Stimulated activated naive CD8-positive, alpha-beta T cell treated with anti-CD3 and anti-CD28 coated beads, Interleukin-15, amount 100 ng/mL, for 72 hours (primary cell): ENCODE measurements around the gene USP3.
A peak's percentile ranks its signal among the peaks of the same experiment; 100 is the strongest.
"Not testable (repeated sequence)": the region's sequence is repeated elsewhere in the genome, so short reads cannot be mapped to it uniquely, and the experiment has no call there.

Experiments
- ATAC-seq: fragments of 150-1000 bp; cut with Tn5 transposase; 2 replicates; pipeline ENCODE4 v1.10.0; 2021; ENCODE audit warnings: mild to moderate bottlenecking, moderate library complexity
- DNase-seq, 2 donors: peaks; one replicate each; pipeline ENCODE4 v3.0.0; 2021 to 2022
- H3K27ac Mint-ChIP-seq, 2 donors: one replicate each; pipeline ENCODE4 v1.8.0; 2022; ENCODE audit warnings: mild to moderate bottlenecking in 2 of 2, mixed read lengths in 2 of 2, moderate library complexity in 2 of 2
- H3K27me3 Mint-ChIP-seq: one replicate; pipeline ENCODE4 v1.8.0; 2022; ENCODE audit warnings: mixed read lengths
- H3K4me1 Mint-ChIP-seq: one replicate; pipeline ENCODE4 v1.8.0; 2022; ENCODE audit warnings: mild to moderate bottlenecking, mixed read lengths
- H3K4me3 Mint-ChIP-seq, 2 donors: one replicate each; pipeline ENCODE4 v1.8.0; 2022; ENCODE audit warnings: mild to moderate bottlenecking in 2 of 2, mixed read lengths in 2 of 2, moderate library complexity in 1 of 2
- H3K9me3 Mint-ChIP-seq, 2 donors: one replicate each; pipeline ENCODE4 v1.8.0; 2022; ENCODE audit warnings: mixed read lengths in 2 of 2

USP3 gene

GRCh38 chr15:63512148-63512547 is 7.8 kb downstream of the USP3 start:
- Mint-ChIP-seq H3K4me3 (peak overlapping the region; percentile 69 to 73), H3K9me3 (no peaks in the 10 kb centered on the region), H3K4me1 (peaks cover 96% of the 10 kb centered on the region), H3K27ac (peak overlapping the region in 1 of 2 donors; percentile 84), H3K27me3 (no peaks in the 10 kb centered on the region)
- ATAC-seq (no peak), DNase-seq (no peak)

- Mint-ChIP-seq H3K27me3 (no peaks in the 10 kb centered on the region), H3K27ac (peak overlapping the region in 1 of 2 donors; percentile 24), H3K9me3 (no peaks in the 10 kb centered on the region), H3K4me1 (peaks cover 94% of the 10 kb centered on the region), H3K4me3 (peak overlapping the region in 1 of 2 donors; percentile 34)
- ATAC-seq, result no peak
- no peak for DNase-seq
Measured at GRCh38 chr15:63513271-63513670, 8.9 kb downstream of the USP3 start.

GRCh38 chr15:63513728-63514127 is 9.3 kb downstream of the USP3 start:
- Mint-ChIP-seq H3K4me3 (no peak overlapping the region), H3K27ac (no peak overlapping the region), H3K4me1 (peaks cover 94% of the 10 kb centered on the region), H3K9me3 (no peaks in the 10 kb centered on the region), H3K27me3 (no peaks in the 10 kb centered on the region)
- ATAC-seq (no peak), DNase-seq (no peak)

DNA sequence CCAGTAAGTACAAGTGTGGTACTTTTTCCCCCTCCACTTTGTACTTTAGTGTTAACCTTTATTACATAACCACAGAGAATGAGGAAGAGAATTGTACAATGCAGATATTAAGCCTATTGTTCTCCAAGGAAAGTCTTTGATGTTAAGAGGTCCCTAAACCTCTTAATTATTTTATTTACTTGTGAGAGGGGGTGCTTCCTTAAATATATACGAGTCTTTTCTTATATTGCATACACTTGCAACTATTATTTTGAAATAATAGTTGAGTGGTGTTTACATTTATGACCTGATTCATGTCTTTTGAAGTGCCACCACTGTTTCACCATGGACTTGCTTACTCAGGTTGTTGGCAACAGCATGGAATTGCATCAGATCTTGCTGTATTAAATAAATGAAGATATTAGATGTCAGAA is 10.1 kb downstream of the USP3 start:
- peak overlapping the region; percentile 89 to 92 for H3K27ac Mint-ChIP-seq
- no peaks in the 10 kb centered on the region for H3K9me3 Mint-ChIP-seq
- DNase-seq, result no peak
- H3K4me1 Mint-ChIP-seq, result peaks cover 94% of the 10 kb centered on the region
- ATAC-seq, result peak; percentile 46
- H3K27me3 Mint-ChIP-seq, result no peaks in the 10 kb centered on the region
- H3K4me3 Mint-ChIP-seq, result peak overlapping the region; percentile 66 to 79

- no peak for ATAC-seq
- no peak for DNase-seq
- peak overlapping the region; percentile 21 to 30 for H3K4me3 Mint-ChIP-seq
- peaks cover 95% of the 10 kb centered on the region for H3K4me1 Mint-ChIP-seq
- no peaks in the 10 kb centered on the region for H3K27me3 Mint-ChIP-seq
- H3K9me3 Mint-ChIP-seq, result no peaks in the 10 kb centered on the region
- no peak overlapping the region for H3K27ac Mint-ChIP-seq
Measured at GRCh38 chr15:63517202-63517601, 12.8 kb downstream of the USP3 start.

- H3K27ac Mint-ChIP-seq, result no peak overlapping the region
- no peaks in the 10 kb centered on the region for H3K9me3 Mint-ChIP-seq
- ATAC-seq, result no peak
- no peaks in the 10 kb centered on the region for H3K27me3 Mint-ChIP-seq
- H3K4me3 Mint-ChIP-seq, result peak overlapping the region; percentile 21 to 30
- peaks cover 94% of the 10 kb centered on the region for H3K4me1 Mint-ChIP-seq
- no peak for DNase-seq
Measured at GRCh38 chr15:63517628-63518027, 13.2 kb downstream of the USP3 start.

DNA sequence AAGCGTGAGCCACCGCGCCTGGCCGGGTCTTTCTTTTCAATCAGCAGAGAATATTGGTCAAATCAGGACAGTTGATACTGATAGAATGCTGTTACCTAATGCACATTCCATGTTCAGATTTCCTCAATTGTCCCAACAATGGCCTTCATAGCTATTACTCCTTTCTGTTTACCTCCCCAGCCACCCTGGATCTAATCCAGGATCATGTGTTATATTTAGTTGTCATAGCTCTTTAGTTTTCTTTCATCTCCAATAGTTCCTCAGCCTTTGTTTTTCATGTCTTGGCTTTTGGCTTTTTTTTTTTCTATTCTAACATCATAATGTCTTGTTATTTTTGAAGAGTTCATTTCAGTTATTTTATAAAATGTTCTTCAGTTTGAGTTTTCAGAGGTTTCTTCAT is 14.6 kb downstream of the USP3 start:
- Mint-ChIP-seq H3K9me3 (no peaks in the 10 kb centered on the region), H3K27me3 (no peaks in the 10 kb centered on the region), H3K4me3 (peak overlapping the region; percentile 2 to 18), H3K4me1 (peaks cover 95% of the 10 kb centered on the region), H3K27ac (peak overlapping the region in 1 of 2 donors; percentile 41)
- ATAC-seq, result no peak
- no peak for DNase-seq

DNA sequence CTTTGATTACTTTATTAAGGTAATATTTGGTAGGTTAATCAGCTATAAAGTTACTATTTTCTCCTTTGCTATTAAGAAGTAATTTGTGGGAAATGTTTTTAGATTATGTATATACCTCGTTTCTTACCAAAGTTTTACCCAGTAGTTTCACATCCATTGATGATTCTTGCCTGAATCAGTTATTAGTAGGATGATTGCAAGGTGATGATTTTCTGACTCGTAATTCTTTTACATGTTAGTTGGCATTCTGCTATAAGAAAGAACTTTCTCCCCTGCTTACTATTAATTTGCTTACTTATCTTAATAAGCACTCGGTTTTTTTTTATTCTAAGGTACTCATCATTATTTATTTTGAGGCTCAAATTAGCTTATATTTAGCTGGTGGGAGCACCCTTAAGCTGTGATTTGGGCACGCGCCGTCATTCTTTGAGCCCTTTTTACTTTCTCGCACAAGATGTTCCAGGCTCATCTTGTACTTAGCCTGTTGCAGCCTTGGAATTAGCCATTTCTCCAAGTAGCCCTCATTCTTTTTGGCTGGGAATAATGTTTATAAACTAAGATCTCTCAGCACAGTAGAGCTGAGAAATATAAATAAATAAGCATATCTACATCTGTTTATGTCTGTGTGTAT is 15.3 kb downstream of the USP3 start:
- Mint-ChIP-seq H3K4me1 (peaks cover 95% of the 10 kb centered on the region), H3K9me3 (no peaks in the 10 kb centered on the region), H3K27ac (no peak overlapping the region), H3K4me3 (no peak overlapping the region), H3K27me3 (no peaks in the 10 kb centered on the region)
- DNase-seq (no peak), ATAC-seq (no peak)

DNA sequence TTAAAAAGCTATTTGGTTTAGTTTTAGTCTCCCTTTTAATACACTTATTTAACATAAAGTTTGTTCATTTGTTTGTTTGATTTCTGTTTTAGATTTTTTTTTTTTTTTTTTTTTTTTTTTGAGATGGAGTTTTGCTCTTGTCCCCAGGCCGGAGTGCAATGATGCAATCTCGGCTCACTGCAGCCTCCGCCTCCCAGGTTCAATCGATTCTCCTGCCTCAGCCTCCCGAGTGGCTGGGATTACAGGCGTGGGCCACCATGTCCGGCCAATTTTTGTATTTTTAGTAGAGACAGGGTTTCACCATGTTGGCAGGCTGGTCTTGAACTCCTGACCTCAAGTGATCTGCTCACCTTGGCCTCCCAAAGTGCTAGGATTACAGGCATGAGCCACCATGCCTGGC is 16.1 kb downstream of the USP3 start:
- H3K4me3 Mint-ChIP-seq, H3K27me3 Mint-ChIP-seq, ATAC-seq, DNase-seq, H3K9me3 Mint-ChIP-seq, H3K27ac Mint-ChIP-seq: not testable (repeated sequence)
- peaks cover 95% of the 10 kb centered on the region for H3K4me1 Mint-ChIP-seq

DNA sequence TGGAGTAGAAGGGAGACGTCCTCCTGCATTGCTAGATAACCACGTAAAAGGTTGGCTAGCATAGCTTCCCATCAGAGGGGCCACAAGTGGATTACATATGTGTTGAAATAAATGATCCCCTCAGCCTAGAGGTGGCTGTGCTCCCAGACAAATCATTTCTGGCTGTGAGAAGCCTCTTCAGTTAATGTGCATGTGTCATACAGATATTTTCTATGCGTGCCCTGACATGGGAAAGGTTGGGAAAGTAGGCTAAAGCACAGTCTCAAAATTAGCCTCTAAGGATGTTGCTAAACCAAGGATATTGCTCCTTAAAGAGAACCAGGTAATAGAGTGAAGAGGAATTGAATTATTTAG is 17.8 kb downstream of the USP3 start:
- no peak for ATAC-seq
- no peak overlapping the region for H3K4me3 Mint-ChIP-seq
- no peaks in the 10 kb centered on the region for H3K9me3 Mint-ChIP-seq
- H3K27me3 Mint-ChIP-seq, result no peaks in the 10 kb centered on the region
- no peak for DNase-seq
- H3K4me1 Mint-ChIP-seq, result peaks cover 92% of the 10 kb centered on the region
- no peak overlapping the region for H3K27ac Mint-ChIP-seq

- DNase-seq (no peak), ATAC-seq (no peak)
Measured at GRCh38 chr15:63523306-63523990, 19.1 kb downstream of the USP3 start.

GRCh38 chr15:63524316-63525015 is 20.1 kb downstream of the USP3 start:
- no peaks in the 10 kb centered on the region for H3K27me3 Mint-ChIP-seq
- H3K9me3 Mint-ChIP-seq, result no peaks in the 10 kb centered on the region
- H3K4me1 Mint-ChIP-seq, result peaks cover 92% of the 10 kb centered on the region
- DNase-seq (no peak), ATAC-seq (no peak)
- H3K4me3 Mint-ChIP-seq, result no peak overlapping the region
- peak overlapping the region in 1 of 2 donors; percentile 29 for H3K27ac Mint-ChIP-seq

More at GRCh38 chr15:63523306-63523990, 19.1 kb downstream of the USP3 start:
- Mint-ChIP-seq H3K4me3 (no peak overlapping the region), H3K9me3 (no peaks in the 10 kb centered on the region), H3K4me1 (peaks cover 93% of the 10 kb centered on the region), H3K27me3 (no peaks in the 10 kb centered on the region), H3K27ac (no peak overlapping the region)

- Mint-ChIP-seq H3K9me3 (no peaks in the 10 kb centered on the region), H3K4me1 (peaks cover 94% of the 10 kb centered on the region), H3K27ac (peak overlapping the region in 1 of 2 donors; percentile 10), H3K4me3 (no peak overlapping the region), H3K27me3 (no peaks in the 10 kb centered on the region)
- DNase-seq (no peak), ATAC-seq (no peak)
Measured at GRCh38 chr15:63526401-63526800, 22.0 kb downstream of the USP3 start.

DNA sequence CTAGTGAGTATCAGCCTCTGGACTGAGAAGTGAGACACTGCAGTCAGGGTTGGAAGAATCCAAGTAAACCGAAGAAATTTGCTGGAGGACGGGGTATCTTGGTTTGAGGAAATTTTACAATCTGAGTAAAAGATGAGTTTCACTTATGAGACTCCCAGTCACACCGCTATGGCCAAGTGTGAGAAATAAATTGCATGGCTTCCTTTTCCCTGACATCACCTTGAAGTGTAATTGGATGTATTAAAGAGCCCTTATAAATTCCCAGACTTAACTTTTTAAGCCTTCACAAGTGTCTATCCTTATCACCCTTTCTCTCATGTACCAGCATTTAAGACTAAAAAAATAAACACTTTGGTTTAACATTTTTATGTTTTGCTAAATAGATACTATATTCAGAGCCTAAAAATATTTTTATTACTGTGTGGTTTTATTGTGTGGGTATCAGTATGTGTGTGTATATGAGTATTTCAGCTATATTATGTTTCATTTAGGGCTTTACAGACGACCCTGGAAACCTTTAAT is 23.8 kb downstream of the USP3 start:
- Mint-ChIP-seq H3K4me1 (peaks cover 96% of the 10 kb centered on the region), H3K27me3 (no peaks in the 10 kb centered on the region), H3K4me3 (no peak overlapping the region), H3K27ac (no peak overlapping the region), H3K9me3 (no peaks in the 10 kb centered on the region)
- no peak for ATAC-seq
- DNase-seq, result no peak

- DNase-seq, result no peak
- Mint-ChIP-seq H3K4me3 (peak overlapping the region; percentile 34 to 39), H3K27me3 (no peaks in the 10 kb centered on the region), H3K4me1 (peaks cover 83% of the 10 kb centered on the region), H3K27ac (peak overlapping the region; percentile 10 to 34), H3K9me3 (no peaks in the 10 kb centered on the region)
- ATAC-seq, result peak; percentile 68
Measured at GRCh38 chr15:63530235-63530634, 25.8 kb downstream of the USP3 start.

DNA sequence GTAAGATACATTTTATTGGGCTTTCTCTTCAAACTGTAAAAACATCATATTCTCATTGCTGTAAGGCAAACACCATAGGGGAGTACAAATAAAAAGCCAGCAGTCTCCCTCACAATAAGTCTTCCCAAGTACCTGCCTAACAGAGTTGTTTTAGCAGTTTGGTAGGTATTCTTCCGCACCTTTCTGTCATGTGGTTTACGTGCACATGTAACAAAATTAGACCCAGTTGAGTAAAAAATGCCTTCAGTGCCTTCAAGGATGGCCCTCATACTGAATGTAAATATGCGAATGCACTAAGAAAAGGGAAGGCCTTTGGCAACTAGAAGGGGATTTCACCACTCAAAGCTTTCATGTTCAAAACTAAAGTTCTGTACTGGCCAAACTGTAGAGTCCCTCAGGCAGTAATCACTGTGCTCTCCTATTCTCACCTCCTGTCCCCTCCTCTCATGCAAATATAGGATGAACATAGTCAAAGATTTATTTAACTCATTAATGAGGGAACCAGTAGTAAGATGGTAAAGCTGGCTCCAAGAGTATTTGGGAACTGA is 26.4 kb downstream of the USP3 start:
- Mint-ChIP-seq H3K4me1 (peaks cover 84% of the 10 kb centered on the region), H3K9me3 (no peaks in the 10 kb centered on the region), H3K27ac (peak overlapping the region; percentile 22 to 59), H3K4me3 (peak overlapping the region; percentile 56 to 57), H3K27me3 (no peaks in the 10 kb centered on the region)
- DNase-seq (no peak), ATAC-seq (peak; percentile 78)
